Activated CD4-positive, alpha-beta T cell treated with anti-CD3 and anti-CD28 coated beads for 48 hours (primary cell): ENCODE results near the gene AK5.

ENCODE experiments used
- DNase-seq: peaks from one replicate; pipeline ENCODE4 v3.0.0-alpha.2; 2020

AK5 gene

DNA sequence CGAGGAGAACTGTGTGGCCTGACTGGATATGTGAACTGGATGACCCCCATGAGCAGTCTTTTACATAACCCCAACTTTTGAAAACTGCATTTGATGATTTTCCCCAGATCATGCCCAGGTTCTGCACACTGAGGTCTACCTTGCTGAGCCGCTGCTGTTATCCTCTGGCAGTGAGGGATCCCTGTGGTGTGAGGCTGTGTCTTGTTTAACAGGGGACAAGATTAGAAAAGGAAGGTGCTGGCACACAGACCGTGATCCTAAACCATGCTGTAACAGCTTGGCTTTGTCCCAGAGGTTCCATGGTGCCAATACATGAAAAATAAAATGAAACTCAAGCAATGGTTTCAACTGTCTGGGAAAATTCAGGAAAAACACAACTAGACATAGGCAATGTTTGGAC is 266.5 kb downstream of the AK5 start:
- DNase-seq: no peak

DNA sequence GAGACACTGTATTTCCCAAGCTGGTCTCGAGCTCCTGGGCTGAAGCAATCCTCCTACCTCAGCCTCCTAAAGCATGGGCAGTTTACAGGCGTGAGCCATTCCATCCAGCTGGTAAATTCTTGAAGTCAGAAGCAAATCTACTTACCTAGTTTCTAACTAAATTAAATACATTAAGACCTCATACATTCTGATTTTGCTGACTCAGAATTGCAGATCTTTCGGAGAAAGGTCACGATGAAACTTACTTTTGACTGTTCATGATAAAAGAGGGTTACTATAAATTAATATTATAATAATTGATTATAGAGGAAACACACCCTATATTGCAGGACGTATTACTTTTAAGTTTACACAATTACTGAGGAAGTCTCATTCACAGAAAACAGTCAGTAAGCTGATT is 268.3 kb downstream of the AK5 start:
- no peak for DNase-seq

DNA sequence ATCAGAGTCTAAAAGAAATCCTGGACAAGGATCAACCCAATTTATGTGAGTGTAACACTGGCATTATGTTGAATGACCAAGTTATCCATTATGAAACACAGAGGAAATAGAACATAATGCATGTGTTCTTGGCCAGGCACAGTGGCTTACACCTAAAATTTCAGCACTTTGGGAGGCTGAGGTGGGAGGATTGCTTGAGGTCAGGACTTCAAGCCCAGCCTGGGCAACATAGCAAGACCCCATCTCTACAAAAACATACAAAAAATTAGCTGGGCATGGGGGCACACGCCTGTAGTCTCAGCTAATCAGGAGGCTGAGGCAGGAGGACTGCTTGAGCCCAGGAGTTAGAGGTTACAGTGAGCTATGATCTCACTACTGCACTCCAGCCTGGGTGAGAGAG is 270.8 kb downstream of the AK5 start:
- no peak for DNase-seq

DNA sequence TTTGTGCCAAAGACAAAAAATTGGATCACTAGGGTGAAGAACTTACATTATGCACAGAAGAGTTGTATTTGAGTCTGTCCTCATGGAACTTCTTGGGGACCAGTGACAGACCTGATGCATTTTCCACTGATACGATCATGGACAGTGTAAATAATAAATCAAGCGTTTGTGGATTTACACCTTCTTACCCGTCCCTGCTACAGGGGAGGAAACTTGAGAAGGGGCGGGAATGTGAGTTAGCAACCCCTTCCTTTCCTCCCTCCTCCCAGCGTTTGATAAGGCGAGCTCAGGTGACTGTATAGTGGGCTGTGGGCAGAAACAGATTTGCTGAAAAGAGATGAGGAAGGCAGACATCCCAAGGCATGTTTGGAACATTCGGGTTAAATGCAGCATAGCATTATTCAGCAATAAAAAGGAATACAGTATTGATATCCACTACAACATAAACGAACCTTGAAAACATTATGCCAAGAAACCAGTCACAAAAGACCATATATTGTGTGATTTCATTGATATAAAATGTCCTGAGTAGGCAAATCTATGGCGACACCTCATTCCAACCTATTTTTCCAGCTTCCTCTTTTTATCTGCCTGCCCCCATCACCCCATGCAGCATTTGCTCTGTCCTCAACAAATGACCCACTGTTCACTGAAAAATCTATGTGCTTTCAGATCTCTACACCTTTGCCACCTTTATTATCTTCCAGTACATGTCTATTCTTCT is 271.9 kb downstream of the AK5 start:
- DNase-seq: no peak

DNA sequence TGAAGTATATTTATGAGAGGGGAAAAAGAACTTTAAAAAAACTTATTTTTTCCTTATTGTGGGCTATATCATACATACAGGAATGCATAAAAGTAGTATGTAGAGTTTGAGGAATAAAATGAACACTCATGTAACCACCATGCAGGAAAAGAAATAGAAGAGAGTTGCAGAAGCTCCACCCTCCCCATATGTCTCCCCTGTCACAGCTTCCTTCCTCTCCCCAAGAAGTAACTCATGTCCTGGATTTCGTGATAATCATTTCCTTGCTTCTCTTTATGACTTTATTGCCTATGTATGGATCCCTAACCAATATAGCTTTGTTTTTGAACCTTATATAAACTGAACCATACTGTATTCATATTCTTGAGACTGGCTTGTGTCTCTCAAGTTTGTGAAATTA is 274.2 kb downstream of the AK5 start:
- DNase-seq: no peak

DNA sequence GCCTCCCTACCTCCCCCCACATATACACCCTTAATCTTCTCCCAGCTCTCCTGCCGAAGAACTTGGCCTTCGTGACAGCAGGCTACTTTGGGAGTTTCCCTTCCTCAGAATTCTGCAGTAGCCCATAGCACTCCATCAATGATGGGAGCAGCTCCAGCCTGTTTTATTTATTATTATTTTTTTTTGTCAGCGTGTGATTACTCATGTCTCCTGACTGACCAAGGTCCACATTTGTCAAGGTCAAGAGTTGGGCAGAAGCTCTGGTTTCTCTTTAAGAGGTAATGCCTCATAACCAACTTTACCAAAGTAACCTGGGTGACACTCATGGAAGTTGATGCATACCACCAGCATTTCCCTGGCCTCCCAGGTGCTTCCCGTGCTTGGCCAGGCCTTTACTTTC is 275.2 kb downstream of the AK5 start:
- DNase-seq: no peak

DNA sequence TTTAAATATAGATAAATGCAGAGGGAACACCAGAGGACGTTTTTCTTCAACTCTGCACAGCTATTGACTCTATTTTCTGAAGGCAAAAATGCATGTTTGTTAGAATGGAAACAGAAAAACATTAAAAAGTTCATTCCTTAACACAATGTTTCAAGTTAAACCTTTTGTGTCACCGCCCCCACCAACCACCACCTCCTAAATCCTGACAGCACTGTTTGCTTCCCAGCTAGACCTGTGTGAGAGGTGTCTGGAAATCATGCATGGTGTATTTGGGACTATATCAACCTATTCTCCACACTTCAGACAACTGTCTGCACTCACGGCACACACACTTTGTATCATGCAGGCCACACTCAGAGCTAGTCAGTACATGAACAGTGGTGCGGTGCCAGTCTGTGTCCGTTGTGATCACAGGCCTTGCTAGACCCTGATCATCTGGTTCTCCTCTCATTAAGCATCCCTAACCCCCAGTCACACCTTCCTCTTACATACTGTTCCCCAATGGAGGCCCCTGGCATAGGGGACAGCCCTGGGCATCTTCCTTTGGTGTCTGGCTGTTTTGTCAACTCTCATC is 276.9 kb downstream of the AK5 start:
- DNase-seq: no peak

DNA sequence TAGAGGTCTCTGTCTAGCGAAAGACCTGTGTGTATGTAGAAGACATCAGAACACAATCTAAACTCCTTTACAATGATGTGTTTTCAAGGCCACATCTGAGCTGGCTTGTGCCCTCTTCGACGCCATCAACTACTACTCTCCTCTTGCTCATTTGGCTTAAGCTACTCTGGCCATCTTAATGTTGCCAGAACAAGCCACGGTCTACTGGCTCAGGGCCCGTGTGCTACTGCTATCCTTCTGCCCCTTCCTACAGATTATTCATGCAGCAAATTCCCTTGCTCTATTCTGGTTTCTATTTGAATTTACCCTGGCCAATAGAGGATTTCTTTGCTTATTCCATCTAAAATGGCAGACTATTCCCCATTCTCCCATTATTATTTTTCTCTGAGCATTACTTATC is 278.9 kb downstream of the AK5 start:
- no peak for DNase-seq

DNA sequence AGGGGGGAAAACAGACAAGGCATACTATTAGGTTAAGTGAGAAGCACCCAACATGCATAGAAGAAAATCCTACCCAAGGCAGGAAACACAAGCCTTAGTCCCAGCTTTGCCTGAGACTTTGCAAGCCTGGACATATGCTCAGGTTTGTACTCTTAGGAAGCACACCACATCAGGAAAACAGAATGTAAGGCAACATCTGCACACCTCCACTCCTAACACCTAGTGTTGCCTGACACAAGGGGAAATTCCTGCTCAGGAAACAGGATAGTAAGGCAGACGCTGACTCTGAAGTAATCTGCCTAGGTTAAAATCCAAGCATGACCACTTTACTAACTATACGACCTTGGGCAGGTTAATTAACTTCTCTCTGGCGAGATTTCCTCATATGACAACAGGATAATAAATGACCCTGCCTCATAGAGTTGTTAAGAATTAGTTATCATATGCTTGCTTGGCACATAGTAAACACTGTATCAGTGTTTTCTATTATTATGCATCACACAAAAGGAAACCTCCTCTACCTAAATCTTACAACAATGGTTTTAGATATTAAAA is 280.9 kb downstream of the AK5 start:
- no peak for DNase-seq

DNA sequence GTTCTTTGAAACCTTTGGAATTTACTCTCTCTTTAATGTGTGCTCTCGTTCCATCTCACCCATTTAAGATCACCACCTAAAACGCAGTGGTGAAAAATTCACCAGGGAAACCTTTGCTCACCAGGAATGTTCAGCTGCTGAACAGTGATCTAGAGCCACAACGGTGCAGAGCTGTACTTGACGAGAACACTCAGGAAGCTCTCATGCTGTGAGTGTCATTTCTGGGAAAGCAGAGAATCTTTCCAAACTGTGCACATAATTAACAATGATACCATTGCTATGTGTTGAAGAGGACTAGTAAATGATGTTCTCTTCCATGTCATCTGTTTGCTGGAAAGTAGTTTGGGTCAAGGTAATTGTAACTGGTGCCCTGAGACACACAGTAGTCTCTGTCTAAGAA is 283.5 kb downstream of the AK5 start:
- DNase-seq: no peak

DNA sequence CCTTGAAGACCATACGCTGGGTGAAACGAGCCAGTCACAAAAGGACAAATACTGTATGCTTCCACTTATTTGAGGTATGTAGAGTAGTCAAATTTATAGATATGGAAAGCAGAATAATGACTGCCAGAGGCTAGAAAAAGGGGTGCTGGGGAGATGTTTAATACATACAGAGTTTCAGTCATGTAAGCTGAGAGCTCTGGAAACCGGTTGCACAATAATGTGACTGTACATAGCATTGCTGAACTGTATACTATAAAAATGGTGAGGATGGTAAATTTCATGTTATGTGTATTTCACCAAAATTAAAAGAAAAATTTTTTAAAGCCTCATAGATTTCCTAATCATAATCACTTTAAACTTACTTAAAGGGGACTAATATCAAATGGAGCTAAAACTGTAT is 289.8 kb downstream of the AK5 start:
- no peak for DNase-seq

DNA sequence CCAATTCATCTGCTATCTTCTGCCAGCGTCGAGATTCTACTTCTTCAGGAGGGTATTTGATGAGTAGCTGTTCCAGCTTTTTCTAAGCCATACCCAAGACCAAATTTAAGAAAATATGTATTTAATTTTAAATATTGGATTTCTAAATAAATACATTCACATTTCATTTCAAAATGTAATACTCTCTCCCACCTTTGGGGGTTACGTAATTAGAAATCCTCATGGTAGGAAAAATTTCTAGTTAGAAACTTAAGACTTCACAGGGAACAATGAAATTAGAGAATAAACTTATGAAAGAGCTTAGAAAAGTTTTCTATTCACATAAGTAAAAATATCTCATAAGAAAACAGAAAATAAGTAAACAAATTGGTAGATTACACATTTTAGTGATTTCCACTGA is 297.7 kb downstream of the AK5 start:
- no peak for DNase-seq

DNA sequence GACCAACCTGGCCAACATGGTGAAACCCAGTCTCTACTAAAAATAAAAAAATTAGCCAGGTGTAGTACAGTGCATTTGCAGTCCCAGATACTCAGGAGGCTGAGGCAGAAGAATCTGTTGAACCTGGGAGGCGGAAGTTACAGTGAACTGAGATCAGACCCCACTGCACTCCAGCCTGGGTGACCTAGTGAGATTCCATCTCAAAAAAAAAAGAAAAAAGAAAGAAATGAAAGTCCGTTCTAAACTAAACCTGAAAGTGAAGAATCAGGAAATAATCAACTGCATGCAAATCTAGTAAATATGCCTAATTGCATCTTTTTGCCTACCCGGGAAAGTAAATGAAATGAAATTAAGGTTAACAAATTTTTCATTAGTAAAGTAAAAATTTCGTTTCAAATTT is 301.1 kb downstream of the AK5 start:
- DNase-seq: no peak

DNA sequence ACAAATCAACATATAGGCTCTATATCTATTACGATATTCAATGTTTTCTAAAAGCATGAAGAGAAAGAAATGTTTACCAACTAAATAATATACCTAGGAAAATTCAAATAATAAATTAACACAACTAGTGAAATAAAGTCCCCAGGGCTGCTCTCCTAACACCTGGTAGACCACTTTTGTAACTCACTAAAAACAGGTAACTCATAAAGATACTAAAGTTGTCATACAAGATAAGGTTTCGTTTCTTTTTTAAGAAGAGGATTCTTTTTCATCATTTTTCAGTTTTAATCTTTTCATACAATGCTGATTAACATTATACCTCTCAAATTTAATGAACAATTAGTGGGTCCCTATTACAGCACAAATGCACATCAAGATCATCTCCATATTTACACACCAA is 301.7 kb downstream of the AK5 start:
- no peak for DNase-seq

DNA sequence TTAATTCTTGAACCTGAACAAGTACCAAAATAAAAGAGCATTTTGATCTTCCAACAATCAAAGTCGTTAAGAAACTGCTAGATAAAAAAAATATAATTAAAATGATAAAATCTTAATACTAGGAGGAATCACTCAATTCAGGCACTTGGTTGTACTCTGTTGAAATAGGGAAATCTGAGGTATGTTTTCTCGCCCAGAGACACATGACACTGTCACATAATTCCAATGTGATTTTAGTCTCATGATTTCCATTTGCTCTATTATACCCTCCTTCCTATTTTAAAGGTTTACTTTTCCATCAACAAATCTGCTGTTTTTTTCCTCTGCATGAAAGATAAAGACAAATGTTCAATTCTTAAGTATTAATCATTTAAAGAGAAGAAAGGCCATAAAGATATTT is 303.1 kb downstream of the AK5 start:
- no peak for DNase-seq

DNA sequence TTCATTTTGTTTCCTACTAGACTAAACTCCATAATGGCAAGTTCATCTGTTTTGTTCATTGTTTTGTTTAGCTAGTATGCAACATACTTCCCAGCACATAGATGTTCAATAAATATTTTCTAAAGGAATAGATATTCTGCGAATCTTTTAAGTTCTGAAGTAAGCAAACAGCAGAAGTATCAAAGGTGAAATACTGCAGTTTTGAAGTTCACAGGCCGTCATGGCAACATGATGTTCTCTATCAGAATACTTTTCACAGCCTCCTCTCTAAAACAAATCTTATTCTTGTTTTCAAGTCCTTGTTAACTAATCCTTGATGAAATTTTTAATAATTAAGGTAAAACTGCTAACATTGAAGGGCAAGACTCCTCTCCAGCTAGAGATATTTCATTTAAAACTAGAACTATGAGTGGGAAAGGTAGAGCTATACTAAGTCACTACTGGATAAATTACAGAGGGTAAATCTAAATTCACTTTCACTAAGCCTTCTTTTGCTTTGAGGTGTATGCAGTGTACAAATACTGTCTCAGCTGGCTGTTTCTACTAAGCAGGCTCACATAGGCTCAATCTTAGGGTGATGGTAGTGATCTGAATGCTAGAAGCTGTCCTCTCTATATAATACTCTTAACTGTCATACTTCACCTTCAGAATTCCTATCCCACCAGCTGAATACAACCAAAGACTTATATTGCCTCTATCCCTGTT is 303.9 kb downstream of the AK5 start:
- no peak for DNase-seq

DNA sequence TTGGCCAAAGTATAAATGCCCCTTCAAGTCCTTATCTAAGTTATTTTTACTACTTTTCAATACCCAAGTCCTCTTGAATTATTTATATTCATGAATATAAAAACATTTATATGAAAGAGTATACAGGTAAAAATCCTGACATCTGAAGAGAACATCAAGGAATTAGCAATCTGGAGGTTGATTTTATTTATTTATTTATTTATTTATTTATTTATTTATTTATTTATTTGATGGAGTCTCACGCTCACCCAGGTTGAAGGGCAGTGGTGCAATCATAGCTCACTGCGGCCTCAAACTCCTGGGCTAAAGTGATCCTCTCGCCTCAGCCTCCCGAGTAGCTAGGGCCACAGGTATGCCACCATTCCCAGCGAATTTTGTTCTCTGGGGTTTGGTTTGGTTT is 307.4 kb downstream of the AK5 start:
- DNase-seq: no peak

DNA sequence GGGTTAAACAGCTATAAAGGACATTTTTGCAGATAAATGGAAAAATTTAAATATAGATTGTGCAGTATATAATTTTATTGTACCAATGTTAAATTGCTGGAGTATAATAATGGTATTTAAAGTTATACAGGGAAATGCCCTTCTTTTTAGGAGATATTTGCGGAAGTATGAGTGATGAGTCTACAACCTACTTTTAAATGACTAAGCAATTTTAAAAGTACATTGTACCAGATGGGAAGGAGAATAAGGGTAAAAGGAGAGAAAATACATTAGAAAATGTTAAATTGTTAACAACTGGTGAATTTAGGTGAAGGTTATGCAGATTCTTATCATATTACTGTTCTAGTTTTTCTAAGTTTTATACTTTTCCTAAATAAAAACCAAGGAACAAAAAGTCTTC is 308.8 kb downstream of the AK5 start:
- DNase-seq: no peak

DNA sequence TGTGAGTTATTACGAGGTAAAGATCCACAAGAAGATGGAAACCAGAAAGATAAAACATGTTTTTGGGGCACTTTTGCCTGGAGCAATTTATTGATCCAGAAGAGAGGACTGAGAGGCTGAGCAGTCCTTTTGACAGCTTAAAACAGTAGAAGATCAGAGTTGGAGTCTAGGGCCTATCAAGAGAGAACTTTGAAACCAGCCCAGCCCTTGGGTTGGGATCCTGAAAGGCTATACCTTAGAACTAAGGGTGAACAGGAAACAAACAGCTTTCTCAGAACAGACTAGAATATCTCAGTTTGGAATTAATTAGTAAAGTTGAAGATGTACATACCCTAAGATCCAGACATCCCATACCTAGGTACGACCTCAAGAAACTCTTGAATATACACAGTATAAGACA is 311.1 kb downstream of the AK5 start:
- DNase-seq: no peak

DNA sequence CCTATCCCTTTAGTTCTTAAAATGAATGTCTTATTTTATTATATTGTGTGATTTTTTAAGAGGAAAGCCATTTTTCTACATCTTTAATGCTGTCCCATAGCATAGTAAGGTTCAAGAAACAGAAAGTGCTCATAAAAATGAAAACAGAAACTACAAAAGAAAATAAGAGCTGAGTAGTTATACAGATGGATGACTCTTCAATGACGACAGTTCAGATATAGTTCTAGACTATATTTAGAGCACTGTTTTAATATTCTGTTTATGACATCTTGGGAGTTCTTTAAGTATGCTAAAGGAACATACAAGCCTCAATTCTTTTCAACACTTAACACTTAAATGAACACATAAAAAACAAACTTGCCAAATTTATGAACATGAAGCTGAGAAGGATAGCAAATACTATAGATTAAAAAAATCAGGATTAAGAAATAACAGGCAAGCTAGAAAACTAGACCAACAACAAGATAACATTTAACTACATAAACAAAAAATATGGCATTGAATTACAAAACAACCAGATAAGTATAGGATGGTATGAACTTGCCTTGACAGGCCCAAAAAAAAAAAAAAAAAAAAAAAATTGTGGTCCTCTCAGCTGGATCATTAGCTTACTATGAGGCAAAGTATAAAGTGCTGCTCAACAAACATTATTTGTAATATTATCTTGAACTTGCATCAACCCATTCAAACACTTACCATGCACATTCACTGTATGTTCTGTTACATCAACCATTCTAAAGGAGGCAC is 312.7 kb downstream of the AK5 start:
- no peak for DNase-seq

DNA sequence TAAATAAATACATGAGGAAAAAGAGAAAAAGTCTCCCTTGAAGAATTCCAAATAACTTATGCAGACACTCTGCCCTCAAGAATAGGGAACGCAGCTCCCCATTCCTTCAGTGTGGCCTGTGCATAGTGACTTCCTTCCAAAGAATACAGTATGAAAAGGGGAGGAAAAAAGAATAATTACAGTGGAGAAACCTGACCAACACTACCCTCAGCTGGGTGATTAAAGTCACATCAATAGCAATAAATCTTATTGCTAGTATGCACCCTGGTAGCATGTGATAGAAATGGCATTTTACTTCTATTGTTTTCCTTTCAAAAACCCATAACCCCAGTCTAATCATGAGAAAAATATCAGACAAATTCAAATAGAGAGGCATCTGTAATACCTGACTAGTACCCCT is 315.5 kb downstream of the AK5 start:
- DNase-seq: no peak

DNA sequence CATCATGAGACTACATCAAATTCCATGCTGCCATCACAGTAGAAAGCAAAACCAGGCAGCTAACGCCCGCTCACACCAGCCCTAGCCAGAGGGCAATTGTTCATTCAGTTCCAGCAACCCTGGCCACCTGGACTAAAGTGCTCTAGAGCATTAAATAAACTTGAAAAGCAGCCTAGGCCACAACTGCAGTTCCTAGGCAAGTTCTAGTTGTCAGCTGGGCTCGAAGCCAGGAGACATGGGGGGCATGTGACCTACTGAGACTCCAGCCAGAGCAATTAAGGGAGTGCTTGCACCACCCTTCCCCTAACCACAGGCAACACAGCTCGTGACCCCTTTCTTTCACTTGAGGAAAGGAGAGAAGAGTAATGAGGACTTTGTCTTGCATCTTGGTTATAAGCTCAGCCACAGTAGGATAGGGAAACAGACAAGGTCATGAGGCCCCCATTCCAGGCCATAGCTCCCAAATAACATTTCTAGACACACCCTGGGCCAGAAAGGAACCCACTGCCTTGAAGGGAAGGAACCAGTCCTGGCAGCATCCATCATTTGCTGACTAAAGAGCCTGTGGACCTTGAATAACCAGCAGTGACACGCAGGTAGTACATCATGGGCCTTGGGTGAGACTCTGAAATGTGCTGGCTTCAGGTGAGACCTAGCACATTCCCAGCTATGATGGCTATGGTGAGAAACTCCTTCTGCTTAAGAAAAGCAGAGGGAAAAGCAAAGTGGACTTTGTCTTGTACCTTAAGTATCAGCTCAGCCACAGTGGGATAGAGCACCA is 323.6 kb downstream of the AK5 start:
- DNase-seq: no peak

DNA sequence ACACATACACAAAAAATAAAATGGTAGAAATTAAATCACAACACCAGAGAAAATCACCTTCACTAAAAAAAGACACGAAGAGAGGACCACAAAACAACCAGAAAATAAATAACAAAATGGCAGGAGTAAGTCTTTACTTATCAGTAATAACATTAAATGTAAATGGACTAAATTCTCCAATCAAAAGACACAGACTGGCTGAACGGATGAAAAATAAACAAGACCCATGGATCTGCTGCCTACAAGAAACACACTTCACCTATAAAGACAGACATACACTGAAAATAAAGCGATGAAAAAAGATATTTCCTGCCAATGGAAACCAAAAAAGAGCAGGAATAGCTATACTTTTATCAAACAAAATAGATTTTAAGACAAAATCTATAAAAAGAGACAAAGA is 327.1 kb downstream of the AK5 start:
- DNase-seq: no peak
